Epithelial cell of esophagus (primary cell): Measurements from ENCODE around the gene MLXIPL.
"Not testable (repeated sequence)": the region's sequence is repeated elsewhere in the genome, so short reads cannot be mapped to it uniquely, and the experiment has no call there.

Experiments used
- DNase-seq: peaks from one replicate; pipeline ENCODE4 v3.0.0; 2010; ENCODE audit warnings: low read depth
- H3K4me3 ChIP-seq: 2 replicates; pipeline ENCODE4 v1.5.1; 2011; ENCODE audit warnings: mild to moderate bottlenecking, low read length, control low read depth
- TF ChIP-seq, protein P1 (sequence below): IDR thresholded peaks from 2 replicates; pipeline ENCODE4 v1.5.1; 2011; ENCODE audit warnings: low read depth, mild to moderate bottlenecking, low read length, control low read depth, inconsistent platforms; ENCODE audit not compliant: insufficient read depth; ENCODE audit errors: missing control alignments

Gene MLXIPL

DNA sequence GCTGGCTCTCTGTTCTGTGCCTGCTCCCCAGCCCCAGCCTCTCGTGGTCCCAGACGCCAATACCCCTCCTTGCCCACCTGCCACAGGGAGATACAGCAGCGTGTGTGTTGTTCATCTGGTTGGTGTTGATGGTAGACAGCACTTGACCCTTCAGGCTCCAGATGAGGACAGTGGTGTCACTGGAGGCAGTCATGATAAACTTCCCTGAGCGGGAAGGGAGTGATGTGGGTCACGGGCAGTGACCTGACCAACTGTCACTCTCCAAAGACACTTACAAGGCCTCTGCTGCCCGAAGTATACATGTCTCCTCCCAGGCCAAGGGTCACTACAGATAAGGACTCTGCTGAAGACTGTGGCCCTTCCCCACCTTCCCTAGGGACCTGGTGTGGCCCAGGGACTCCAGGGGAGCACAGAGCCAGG is 51.5 kb downstream of the MLXIPL start:
- TF ChIP-seq, protein P1, sequence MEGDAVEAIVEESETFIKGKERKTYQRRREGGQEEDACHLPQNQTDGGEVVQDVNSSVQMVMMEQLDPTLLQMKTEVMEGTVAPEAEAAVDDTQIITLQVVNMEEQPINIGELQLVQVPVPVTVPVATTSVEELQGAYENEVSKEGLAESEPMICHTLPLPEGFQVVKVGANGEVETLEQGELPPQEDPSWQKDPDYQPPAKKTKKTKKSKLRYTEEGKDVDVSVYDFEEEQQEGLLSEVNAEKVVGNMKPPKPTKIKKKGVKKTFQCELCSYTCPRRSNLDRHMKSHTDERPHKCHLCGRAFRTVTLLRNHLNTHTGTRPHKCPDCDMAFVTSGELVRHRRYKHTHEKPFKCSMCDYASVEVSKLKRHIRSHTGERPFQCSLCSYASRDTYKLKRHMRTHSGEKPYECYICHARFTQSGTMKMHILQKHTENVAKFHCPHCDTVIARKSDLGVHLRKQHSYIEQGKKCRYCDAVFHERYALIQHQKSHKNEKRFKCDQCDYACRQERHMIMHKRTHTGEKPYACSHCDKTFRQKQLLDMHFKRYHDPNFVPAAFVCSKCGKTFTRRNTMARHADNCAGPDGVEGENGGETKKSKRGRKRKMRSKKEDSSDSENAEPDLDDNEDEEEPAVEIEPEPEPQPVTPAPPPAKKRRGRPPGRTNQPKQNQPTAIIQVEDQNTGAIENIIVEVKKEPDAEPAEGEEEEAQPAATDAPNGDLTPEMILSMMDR, result no peak
- no peak overlapping the region for H3K4me3 ChIP-seq
- no peak for DNase-seq

DNA sequence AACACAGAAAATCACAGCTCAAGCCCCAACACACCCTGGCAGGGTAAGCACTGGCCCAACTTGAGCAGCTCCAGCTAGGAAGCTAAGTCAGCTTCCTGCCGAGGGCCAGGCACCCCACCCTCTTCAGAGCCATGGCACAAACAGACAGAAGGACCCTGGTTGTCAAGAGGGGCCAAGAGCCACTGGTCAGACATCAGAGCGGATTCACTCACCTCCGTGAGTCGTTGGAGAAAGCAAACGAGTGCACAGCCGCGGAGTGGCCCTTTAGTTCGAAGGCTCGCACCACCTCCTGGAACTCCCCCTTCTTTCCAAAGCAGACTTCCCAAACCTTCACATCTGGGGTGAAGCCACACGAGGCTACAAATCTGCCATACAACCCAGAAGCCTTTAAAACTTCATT is 53.3 kb downstream of the MLXIPL start:
- H3K4me3 ChIP-seq, result no peak overlapping the region
- DNase-seq, result no peak
- TF ChIP-seq, protein P1, result no peak

DNA sequence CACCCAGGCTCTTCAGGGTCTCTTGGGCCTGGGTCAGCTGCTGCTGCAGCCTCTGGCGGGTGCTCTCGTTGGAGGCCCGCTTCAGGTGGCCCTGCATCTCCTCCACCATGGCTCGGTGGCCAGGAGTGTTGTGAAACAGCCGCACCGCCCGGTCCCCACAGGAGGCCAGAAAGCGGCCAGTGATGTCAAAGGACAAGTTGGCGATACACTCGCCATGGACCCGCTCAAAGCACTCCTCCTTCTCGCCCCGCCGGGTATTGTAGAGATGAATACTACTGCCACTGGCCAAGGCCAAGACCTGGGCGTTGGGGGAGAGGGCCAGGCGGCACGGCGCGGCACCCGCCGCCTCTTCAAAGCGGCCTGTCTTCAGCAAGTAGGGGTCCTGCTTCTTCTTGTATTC is 53.8 kb downstream of the MLXIPL start:
- DNase-seq, result no peak
- TF ChIP-seq, protein P1, result no peak
- H3K4me3 ChIP-seq, result no peak overlapping the region

DNA sequence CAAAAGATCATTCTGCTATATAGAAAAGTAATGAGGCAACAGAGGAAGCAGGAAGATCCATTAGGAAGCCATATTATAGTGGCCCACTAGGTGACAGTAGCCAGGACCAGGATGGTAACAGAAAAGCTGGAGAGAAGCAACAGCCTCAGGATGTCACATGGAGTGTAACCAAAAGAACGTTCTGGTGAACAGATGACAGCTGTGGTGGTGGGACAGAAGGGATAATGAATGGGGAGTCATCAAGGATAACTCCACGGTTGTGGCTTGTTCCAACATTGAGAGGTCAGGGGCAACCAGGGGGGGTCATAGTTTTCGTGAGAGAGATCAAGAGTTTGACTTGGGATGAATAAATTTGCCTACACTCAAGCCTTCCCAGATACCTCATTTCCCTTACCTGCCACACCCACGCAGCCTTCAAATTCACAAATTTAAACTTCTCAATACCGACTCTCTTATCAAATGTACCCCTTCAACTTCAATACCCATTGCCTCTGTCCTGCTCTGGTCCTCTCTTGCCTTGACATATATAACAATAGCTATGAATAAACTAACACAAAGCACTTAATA is 55.2 kb downstream of the MLXIPL start:
- TF ChIP-seq, protein P1, result no peak
- H3K4me3 ChIP-seq, result no peak overlapping the region
- DNase-seq, result no peak

DNA sequence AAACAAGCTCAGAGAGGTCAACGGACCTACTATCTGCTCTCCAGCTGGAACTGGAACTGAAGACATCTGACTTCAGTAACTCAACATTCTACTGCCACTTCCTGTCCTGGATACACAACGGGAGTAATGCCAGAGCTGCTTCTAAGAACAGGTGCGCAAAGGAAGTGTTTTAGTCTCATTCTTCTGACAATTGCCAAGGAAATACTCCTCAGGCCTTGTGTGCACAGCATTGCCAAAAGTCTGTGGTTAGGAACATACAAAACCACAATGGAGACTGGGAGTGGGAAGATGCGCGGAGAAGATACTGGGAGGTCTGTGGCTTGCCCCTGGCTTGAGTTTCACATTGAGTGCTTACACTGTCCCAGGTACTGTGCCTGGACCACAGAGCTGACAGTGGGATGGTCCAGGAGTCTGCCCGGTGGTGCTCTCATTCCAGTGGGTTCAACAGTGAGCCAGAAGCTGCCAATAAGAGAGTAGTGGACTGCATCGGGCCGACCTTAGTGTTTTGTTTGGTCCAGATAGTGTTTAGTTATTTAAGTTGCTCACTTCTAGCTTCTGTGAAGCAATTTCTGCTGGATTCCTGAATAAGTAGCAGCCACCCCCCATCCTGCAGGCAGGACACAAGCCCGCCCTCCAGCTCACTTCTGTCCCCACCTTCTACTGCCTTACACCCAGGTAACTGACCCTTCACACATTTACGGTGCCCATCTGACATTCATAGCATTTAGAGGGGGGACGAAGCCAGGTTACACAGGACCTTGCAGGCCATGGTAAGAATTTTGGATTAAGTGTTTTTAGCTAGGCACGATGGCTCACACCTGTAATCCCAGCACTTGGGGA is 56.3 kb downstream of the MLXIPL start:
- H3K4me3 ChIP-seq, result no peak overlapping the region
- TF ChIP-seq, protein P1, result no peak
- no peak for DNase-seq

DNA sequence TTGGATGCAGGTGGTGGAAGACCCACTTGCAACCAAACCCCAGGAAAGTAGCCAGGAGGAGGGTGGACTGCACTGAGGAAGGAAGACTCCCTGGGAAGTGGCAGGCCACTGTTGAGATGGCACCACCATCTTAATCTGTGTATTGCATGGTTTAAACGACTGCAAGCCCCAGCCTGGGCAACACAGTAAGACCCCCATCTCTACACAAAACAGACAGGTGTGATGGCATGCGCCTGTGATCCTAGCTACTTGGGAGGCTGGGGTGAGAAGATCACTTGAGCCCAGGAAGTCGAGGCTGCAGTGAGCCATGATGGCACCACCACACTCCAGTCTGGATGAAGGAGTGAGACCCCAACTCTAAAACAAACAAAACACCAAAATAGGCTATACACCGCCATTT is 57.2 kb downstream of the MLXIPL start:
- TF ChIP-seq, protein P1, result no peak
- no peak for DNase-seq
- no peak overlapping the region for H3K4me3 ChIP-seq

DNA sequence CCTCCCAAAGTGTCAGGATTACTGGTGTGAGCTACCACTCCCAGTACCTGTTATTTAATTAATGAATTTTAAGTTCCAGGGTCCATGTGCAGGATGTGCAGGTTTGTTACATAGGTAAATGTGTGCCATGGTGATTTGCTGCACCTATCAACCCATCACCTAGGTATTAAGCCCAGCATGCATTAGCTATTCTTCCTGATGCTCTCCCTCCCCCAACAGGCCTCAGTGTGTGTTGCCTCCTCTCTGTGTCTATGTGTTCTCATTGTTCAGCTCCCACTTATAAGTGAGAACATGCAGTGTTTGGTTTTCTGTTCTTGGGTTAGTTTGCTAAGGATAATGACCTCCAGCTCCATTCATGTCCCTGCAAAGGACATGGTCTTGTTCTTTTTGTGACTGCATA is 57.9 kb downstream of the MLXIPL start:
- not testable (repeated sequence) for DNase-seq, H3K4me3 ChIP-seq
